Esophagus muscularis mucosa (tissue), 4 donors: ENCODE measurements around the gene DHRS7C. TPM values are rescaled to one million over a fixed set of nuclear protein-coding genes. Genes with fewer than 3 reads are reported as not detected.

Source experiments
- DNase-seq: peaks from one replicate; pipeline ENCODE4 v3.0.0-alpha.2; 2017; ENCODE audit errors: extremely low spot score
- H3K27ac ChIP-seq, 4 donors: fragments of 200-600 bp; sonication (generic); replicated peaks in 1 of 4; 1 replicate in 3 of 4; 2 replicates in 1 of 4; pipeline ENCODE4 v1.5.1; 2016 to 2019; ENCODE audit warnings: mild to moderate bottlenecking in 1 of 4
- H3K27me3 ChIP-seq, 4 donors: fragments of 200-600 bp; sonication (generic); one replicate each; pipeline versions ENCODE4 v1.5.1 to v1.6.0; 2016 to 2019
- H3K36me3 ChIP-seq, 4 donors: fragments of 200-600 bp; sonication (generic); one replicate each; pipeline ENCODE4 v1.5.1; 2016 to 2019
- H3K4me1 ChIP-seq, 4 donors: fragments of 200-600 bp; sonication (generic); one replicate each; pipeline ENCODE4 v1.5.1; 2016 to 2019
- H3K4me3 ChIP-seq, 4 donors: fragments of 200-600 bp; sonication (generic); 1 replicate in 2 of 4; 2 replicates in 2 of 4; pipeline ENCODE4 v1.5.1; 2016 to 2019; ENCODE audit warnings: mild to moderate bottlenecking in 4 of 4, moderate library complexity in 1 of 4
- H3K9me3 ChIP-seq, 4 donors: fragments of 200-600 bp; sonication (generic); 1 replicate in 3 of 4; 2 replicates in 1 of 4; pipeline ENCODE4 v1.5.1; 2016 to 2019
- CTCF ChIP-seq, 3 experiments: fragments of 200-600 bp in 2 of 3; fragments of 450-650 bp in 1 of 3; sonication (generic) in 2 of 3; IDR thresholded peaks; one replicate each; pipeline ENCODE4 v1.5.1; 2017 to 2019; ENCODE audit warnings: antibody characterized with exemption in 3 of 3, mild to moderate bottlenecking in 2 of 3, moderate library complexity in 1 of 3
- EP300 ChIP-seq: sonication (generic); formaldehyde crosslinking; IDR thresholded peaks from one replicate; pipeline ENCODE4 v1.6.1; 2017; ENCODE audit warnings: antibody characterized with exemption
- POLR2A ChIP-seq: fragments of 450-650 bp; IDR thresholded peaks from one replicate; pipeline ENCODE4 v1.6.1; 2017; ENCODE audit warnings: antibody characterized with exemption, moderate library complexity, mild to moderate bottlenecking, low read depth
- POLR2AphosphoS5 ChIP-seq, 2 donors: sonication (generic); formaldehyde crosslinking; IDR thresholded peaks; one replicate each; pipeline ENCODE4 v1.6.1; 2017; ENCODE audit warnings: antibody characterized with exemption in 2 of 2
- WGBS: methylation state at CpG from one replicate; pipeline ENCODE4 v1.1.5; 2018; 5-methylcytosine and 5-hydroxymethylcytosine counted together
- intact Hi-C: fragments of 100-400 bp; cut with DNase I; formaldehyde crosslinking; loops from one replicate; pipeline ENCODE4 v1.15.1; 2023
- total RNA-seq, 4 donors: library from RNA; depleted of rRNA; stranded (reverse); fragments of >200 nt; gene quantifications; one replicate each; pipeline versions ENCODE4 v1.1.0 to v1.2.1, GENCODE V29; 2016

The DHRS7C gene
- not detected for total RNA-seq

- peaks cover 10 to 18% (median 16%) of the 10 kb centered on the region in 4 donors for H3K4me1 ChIP-seq
- no peak within 1 kb of the TSS for H3K4me3 ChIP-seq
- DNase-seq, result no peak
- no peaks in the 10 kb centered on the region for H3K36me3 ChIP-seq
- intact Hi-C loops, result no loop called here
- TF ChIP-seq POLR2A (no peak), CTCF (IDR thresholded peaks at IDR 0.05) (no peak), POLR2AphosphoS5 (IDR thresholded peaks at IDR 0.05) (no peak), EP300 (no peak)
- H3K27me3 ChIP-seq, result no peaks in the 10 kb centered on the region
- H3K9me3 ChIP-seq, result no peaks in the 10 kb centered on the region
- H3K27ac ChIP-seq, result peak within 1 kb of the TSS in 1 of 4 donors; percentile 20
- 72% methylated on average over 13 of the region's 15 CpGs for WGBS
Observed at GRCh38 chr17:9790889-9791876, at the start of gene DHRS7C. DHRS7C (minus strand) TSS chr17:9791592; CDS start chr17:9791284, 308 bp downstream.

GRCh38 chr17:9839433-9839832, 48.0 kb upstream of the DHRS7C start:
- TF ChIP-seq CTCF (IDR thresholded peaks at IDR 0.05) (no peak), EP300 (no peak), POLR2AphosphoS5 (IDR thresholded peaks at IDR 0.05) (no peak), POLR2A (no peak)
- Histone ChIP-seq H3K36me3 (no peaks in the 10 kb centered on the region), H3K4me3 (no peak overlapping the region), H3K27me3 (no peaks in the 10 kb centered on the region), H3K4me1 (peaks cover 42 to 76% (median 72%) of the 10 kb centered on the region in 4 donors), H3K27ac (peak overlapping the region in 3 of 4 donors; percentile 10 to 90 (median 37)), H3K9me3 (no peaks in the 10 kb centered on the region)
- intact Hi-C loops, result no loop called here
- WGBS, result 81% methylated on average over 4 of the region's 4 CpGs
- DNase-seq, result no peak

GRCh38 chr17:9837551-9838471, 46.4 kb upstream of the DHRS7C start:
- no peaks in the 10 kb centered on the region for H3K36me3 ChIP-seq
- DNase-seq, result no peak
- H3K27me3 ChIP-seq, result no peaks in the 10 kb centered on the region
- TF ChIP-seq CTCF (IDR thresholded peaks at IDR 0.05) (no peak), POLR2AphosphoS5 (IDR thresholded peaks at IDR 0.05) (peak; percentile 21 to 51), POLR2A (no peak)
- peaks cover 30 to 60% (median 56%) of the 10 kb centered on the region in 4 donors for H3K4me1 ChIP-seq
- WGBS, result 41% methylated on average over 11 of the region's 11 CpGs
- H3K27ac ChIP-seq, result peak overlapping the region; percentile 37 to 73 (median 64)
- intact Hi-C loops, result no loop called here
- H3K9me3 ChIP-seq, result no peaks in the 10 kb centered on the region
- H3K4me3 ChIP-seq, result peak overlapping the region in 1 of 4 donors; percentile 14

DNA sequence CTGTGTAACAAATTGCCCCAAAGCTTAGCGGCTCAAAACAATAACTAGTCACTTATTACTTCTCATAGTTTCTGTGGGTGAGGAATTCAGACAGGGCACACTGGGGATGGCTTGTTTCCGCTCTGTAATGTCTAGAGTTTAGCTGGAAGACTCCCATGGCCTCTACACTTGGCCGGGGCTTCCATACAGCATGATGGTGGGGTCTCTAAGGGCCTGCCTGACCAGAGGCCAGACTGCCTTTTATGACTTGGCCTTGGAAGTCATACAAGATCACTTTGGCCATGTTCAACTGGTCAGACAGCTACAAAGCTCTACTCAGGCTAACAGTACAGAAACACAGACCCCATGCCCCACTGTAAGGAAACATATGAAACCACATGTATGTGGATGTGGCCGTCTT, 42.5 kb upstream of the DHRS7C start:
- no peaks in the 10 kb centered on the region for H3K36me3 ChIP-seq
- intact Hi-C loops, result no loop called here
- no peak overlapping the region for H3K4me3 ChIP-seq
- TF ChIP-seq EP300 (no peak), POLR2A (no peak), CTCF (IDR thresholded peaks at IDR 0.05) (no peak), POLR2AphosphoS5 (IDR thresholded peaks at IDR 0.05) (no peak)
- H3K27me3 ChIP-seq, result no peaks in the 10 kb centered on the region
- DNase-seq, result no peak
- H3K4me1 ChIP-seq, result peaks cover 16 to 42% (median 40%) of the 10 kb centered on the region in 4 donors
- H3K9me3 ChIP-seq, result no peaks in the 10 kb centered on the region
- 91% methylated on average over 4 of the region's 4 CpGs for WGBS
- no peak overlapping the region for H3K27ac ChIP-seq
